T follicular helper cell (primary cell): ENCODE data around the gene CEMIP2.

Experiments used
- DNase-seq: peaks from one replicate; pipeline ENCODE4 v3.0.0-alpha.2; 2020; ENCODE audit warnings: low read depth

CEMIP2 gene

DNA sequence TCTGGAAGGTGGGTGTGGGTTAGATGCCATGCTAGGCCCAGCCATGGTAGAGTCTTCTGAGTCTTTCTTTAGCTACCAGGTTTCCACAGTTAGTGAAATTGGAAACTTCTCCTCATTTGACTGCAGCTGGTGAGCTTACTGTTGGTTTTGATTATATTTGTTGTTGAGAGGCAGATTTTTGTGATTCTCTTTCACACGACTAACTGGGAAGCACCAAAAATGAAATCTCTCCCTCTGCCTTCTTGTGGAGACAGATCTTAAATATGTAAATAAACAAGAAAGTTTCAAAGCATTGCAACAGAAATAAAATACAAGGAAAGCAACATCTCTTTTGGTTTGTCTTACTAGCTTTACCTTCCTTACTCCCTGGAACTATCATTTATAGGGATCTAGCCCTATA lies 122.2 kb downstream of the CEMIP2 start:
- DNase-seq: no peak

DNA sequence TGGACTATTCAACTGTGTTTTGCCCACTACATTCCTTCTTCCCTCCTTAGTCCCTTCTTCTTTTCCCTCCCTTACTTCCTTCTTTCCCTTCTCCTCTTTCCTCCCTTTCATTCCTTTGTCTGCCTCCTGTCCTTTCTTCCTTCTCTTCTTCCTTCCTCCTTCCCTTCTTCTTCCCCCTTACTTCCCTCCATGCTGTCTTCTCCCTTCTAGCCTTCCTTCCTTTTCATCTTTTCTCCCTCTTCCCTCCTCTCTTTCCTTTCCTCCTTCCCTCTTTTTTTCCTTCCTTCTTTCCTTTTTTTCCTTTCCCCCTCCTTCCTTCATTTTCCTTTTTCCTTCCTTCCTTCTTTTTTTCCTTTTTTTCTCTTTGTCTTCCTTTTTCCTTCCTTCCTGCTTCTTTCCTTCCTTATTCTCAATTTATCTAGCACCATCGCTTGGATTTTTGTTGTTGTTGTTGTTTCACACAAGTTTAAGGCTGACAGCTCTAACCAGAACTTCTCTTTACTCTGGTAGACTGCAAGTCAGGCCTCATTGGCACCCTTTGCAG lies 123.4 kb downstream of the CEMIP2 start:
- no peak for DNase-seq

DNA sequence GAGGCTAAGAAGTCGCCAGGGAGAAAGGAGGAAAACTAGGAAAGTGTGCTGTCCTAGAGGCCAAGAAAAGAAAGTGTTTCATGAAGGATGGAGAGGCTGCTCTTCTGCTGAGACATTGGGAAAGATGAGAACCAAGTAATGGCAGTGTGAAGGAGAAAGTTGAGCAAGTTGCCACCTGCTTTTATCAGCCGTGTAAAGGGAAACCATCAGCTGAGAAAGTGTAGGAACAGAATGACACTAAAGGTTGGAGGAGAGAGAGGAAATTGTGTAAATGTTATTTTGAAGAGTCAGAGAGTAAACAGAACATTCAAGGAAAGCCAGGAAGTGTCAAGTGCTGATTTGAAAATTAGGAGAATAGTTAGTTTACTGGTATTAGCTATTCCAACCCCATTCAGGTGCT lies 125.0 kb downstream of the CEMIP2 start:
- no peak for DNase-seq

DNA sequence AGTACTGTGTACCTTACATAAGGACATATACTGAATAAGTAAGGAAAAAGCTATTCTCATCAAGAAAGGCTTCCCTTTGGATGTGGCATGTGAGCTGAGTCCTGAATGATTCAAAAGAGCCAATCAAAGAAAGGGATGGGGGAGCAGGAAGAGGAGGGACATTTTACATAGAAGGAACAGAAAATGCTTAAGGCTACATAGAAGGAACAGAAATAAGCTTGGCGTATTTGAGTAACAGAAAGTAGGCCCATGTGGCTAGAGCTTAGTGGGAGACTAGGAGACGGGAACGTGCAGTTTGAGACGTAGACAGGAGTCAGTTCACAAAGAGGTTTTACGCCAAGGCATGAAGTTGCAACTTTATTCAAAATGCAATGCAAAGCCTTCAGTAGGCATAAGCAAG lies 126.3 kb downstream of the CEMIP2 start:
- no peak for DNase-seq

DNA sequence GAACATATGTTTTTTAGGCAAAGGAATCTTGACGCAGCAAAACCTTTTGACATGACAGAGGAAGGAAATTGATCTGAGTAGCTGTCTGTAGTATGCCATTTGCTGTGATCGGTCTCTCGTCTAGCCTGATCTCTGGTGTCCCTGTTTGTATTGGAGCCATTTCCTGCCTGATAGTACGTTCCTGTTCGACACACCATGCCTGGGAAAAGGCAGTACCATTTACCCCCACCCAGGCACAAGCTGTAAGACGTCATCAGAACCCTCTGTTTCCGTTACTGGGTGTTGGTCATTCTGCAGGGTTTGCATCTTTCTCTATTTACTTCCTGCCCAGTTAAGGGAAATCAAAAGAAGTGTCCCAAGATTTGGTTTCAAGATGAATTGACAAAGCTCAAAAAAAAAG lies 129.7 kb downstream of the CEMIP2 start:
- no peak for DNase-seq

DNA sequence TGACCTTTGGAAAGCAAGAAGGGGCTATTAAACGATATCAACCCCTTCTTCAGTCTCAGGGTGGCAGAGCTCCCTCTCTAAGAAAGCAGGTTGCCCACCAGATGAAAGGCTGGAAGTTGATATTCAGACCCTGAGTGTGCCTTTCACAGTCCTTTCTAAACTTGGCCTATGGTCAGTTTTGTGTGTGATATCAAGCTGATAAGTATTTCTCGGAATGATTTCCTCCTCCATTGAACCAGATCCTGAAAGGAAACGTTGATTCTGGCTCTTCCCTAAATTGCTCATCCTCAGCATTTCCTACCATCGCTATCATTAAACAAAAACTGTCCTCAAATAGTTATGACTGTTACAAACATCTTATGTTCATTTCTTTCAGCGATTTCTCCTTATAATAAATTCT lies 130.4 kb downstream of the CEMIP2 start:
- DNase-seq: no peak

DNA sequence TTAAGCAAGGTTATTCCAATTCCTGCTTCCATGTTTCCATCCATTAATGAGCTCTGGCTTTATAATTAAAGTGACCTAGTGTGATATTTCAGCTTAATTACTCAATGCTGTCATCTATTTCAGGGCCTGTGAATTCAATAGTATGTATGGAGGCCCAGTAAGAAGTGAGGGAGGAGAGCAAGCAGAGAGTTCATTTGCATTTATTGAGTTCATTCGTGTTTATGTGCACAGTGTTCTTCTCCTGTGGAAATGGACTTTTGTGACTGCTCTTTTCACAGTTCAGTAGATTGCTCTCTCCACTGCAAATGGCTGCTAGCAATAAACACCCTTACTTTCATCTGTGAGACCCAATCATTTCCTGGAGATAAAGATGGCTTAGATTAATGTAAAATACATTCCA lies 130.9 kb downstream of the CEMIP2 start:
- DNase-seq: no peak

DNA sequence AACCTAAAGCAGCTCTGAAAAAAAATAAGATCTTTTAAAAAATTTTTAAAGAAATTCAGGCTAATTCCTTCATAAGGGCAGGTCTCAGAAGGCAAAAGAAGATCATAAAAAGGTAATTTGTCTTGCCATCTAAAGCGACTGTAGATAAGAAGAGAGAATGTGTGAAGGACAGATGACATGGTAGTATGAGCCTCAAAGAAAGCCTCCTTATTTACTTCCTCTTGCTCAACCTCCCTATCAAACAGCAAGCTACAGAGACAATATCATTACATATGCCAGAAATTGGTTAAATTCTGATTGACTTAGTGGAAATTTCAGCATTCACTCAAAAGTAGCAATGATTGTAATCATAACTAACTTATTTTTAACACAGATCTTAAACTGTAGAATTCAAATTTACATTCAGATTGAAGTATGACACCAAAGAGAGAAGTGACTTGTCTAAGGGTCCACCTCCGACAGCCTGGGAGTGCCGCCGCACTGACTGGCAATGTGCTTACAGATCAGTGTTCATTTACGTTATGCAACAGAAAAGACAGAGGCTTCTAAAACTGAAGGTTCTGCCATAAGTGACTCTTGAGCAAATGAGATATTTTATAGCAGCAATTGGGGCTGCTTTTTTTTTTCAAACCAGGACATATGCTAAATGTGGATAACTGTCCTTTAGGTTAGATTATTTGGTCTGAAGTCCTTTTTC lies 132.0 kb downstream of the CEMIP2 start:
- no peak for DNase-seq

DNA sequence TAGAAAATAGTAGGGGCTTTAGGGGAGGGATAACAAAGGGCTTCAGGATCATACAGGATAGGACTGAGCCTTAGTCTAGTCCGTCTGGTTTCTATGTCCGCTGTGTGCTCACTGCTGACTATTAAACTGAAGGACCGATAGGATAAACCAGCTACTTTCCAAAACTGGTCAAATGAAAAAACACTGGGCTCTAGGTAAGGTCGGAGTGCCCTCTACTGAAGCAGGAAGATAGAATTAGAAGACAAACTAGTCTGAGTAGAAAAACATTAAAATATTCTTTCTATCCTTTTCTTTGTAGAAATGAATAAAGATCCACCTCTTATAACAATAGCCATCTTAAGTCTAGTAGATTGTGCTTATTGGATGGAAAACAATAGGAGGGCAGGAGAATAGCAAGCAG lies 133.6 kb downstream of the CEMIP2 start:
- DNase-seq: no peak
